Middle frontal gyrus (tissue), 1 donor: Measurements from ENCODE around the gene OMA1.
A peak's percentile ranks its signal among the peaks of the same experiment; 100 is the strongest.
"Not testable (repeated sequence)": the region's sequence is repeated elsewhere in the genome, so short reads cannot be mapped to it uniquely, and the experiment has no call there.

Experiments used
- DNase-seq: peaks from one replicate; pipeline ENCODE4 v3.0.0-alpha.2; 2015; ENCODE audit warnings: low spot score; ENCODE audit errors: extremely low spot score

Gene OMA1

DNA sequence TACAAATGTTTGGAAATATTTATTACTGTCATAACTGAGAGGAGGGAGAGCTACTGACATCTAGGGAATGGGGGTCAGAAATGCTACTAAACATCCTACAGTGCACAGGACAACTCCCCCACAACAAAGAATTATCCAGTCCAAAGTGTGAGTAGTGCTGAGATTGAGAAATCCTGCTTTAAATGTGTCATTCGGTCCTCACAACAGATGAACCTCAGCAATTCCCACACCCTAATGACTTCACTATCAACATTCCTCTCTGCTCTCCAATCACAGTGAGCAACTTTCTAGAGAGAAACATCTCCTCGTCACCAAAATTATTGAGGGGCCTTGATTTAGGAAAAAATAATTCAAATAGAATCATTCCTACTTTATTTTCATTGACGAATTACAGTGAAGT is 18.0 kb downstream of the OMA1 start:
- DNase-seq: no peak

DNA sequence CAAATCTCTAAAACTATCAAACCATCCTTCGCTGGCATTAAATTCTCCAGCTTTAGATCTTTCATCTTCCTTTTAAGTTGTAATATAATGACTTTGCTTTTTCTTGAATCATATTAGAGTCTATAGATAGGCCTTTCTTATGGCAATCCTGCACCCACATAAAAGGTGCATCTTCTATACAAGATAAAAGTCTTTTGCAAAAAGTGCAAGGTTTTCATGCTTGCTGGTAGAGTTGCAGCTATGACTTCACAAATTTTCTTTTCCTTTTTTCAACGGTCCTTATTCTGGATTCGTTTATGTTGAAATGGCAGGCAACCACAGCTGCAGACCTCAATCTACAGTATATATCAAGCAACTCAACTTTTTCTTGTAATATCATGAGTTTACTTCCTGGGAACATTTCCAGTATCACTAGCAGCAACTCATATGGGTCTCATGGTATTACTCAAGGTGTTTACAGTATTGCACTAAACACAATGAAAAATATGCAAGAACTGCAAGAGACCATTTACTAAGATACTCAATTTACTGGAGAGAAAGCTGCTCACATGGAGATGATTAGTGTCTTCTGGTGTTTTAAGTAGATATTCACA is 22.1 kb downstream of the OMA1 start:
- no peak for DNase-seq

DNA sequence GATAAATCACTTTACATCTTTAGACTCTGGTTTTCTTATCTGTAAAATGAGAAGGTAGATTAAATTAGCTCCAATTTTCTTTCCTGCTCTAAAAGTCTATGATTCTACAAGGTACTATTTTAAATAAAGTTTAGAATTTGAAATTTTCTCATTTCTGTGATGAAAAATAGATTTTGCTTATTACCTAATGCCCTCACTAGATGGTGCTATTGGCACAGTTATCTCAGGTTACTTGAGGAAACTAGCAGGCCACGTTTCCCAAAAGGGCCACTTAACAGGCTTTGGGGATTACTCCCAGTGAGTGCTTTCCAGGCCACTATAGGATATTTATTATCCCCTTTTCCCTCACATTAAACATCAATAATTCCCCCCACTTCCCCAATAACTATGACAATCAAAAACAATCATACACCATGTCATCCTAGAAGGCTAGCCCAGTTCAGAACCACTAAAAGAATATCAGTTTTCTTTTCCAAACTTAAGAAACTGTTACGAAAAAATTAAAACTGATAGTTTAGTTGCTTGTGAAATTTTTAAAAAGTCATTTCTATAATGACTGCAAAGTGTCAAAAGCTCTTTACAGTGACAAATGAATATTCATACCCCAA is 30.6 kb downstream of the OMA1 start:
- DNase-seq: peak; percentile 37

DNA sequence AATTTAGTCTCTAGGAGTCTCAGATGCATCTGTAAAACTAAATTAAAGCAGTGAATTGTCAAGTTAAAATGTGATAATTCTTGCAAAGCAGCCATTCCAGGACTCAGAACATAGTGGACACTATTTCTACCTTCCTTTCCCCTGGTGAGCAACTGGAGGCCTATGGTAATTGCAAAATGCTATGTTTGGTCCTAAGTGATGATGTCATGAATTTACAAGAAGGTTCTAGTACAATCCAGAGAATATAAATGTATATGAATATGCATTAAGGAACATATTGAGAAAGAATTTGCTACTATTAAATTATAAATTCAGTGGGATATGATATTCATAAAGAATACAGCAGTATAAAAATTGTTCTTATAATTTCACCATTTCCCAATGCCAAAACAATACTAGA is 32.6 kb downstream of the OMA1 start:
- no peak for DNase-seq

DNA sequence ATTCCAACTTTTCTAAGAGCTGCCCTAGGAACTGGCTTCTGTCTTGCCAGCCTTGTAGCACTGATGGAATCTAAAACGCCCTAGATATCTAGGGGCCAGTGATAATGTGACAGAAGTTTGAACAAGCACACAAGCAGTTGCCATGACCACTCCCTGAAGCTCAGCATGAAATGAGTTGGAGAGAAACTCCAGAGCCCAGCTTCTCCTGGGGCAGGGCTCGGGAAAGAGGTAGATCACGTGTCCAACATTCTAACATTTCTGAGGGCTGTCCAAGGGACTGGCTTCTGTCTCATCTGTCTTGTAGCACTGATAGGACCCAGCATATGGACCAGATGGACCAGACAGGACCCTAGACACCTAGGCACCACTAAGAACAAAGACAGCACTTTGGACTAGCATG is 37.9 kb downstream of the OMA1 start:
- no peak for DNase-seq

DNA sequence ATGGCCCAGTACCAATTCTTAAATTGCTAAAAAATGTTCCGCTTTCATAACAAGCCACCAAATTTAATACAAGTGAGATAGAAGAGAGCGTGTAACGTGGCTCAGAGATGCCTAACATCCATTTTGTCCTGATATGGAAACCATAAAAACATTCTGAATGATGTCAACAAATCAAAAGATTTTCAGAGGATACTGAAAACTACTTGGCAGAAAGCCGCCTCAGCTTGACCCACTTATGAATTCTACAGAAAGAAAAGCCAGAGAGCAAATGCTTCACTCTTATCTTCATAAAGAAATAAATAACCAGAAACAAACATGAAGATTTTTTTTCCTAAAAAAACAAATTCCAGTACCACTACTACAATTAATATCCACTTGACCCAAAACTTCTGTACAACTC is 41.2 kb downstream of the OMA1 start:
- no peak for DNase-seq

DNA sequence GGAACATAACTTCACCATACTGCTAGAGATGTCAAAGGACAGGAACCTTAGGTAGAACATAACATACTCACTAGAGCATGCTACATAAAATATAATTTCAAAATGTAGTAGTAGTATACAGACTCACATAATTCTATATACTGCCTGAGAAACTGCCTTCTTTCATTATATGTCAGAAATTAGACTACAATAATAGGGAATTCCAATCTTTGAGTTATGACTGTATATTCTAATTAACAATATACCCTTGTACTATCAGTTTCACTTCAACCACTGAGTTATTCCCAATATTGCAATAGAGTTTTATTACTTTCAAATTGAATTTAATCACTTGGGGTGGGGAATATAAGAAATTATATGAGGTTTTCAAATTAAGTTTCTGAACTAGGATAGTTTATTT is 44.0 kb downstream of the OMA1 start:
- DNase-seq: no peak

DNA sequence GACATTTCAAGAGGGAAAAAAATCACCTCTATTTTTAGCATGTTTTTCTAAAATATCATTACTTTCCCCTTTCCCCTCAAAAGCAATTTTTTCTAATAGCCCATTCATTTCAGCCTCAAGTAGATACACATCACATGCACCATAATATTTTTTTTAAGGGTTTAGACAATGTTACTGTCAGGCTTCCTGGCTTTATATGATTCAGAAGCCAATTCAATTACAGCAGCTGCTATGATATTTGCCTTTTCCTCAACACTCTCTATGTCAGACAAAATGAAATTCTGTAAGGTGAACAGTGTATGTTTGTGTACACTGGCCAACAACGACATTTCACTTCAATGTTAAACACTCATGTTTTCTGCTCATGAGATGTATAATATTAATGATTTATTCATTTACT is 46.5 kb downstream of the OMA1 start:
- DNase-seq: no peak

DNA sequence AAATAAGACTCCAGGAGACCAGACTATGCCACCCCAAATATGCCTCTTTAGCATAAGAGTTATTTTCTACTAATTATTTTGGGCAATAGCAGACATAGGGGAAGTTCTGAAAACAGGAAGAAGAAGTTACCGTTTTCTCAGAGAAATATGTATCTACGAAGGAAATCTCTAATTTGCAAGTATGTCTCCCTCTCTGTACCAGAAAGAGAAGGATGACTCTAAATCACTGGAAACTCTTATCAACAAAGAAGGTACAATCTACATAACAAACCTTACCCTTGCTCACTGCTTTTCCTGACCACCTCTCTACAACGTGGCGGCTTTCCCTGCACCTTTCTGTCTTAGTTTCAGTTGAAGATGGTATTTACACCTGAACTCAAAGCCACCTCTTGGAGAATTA is 49.0 kb downstream of the OMA1 start:
- no peak for DNase-seq

DNA sequence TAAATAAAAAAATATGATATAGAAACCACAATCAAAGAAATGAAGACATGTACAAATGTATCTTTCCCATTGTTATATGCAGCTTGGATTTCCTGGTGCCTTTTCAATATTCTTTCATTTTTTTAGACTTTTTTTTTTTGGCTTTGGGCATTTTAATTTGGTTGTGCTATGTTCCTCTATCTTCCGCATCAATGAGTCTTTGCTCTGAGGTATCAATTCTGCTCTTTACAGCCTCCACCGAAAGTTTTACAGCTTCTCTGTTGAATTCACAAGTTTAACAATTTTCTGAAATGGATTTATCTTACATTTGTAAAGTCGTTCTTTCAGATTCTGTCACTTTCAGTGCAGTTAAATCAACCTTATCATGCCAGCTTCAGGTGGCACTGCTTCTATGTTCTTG is 50.5 kb downstream of the OMA1 start:
- DNase-seq: no peak

DNA sequence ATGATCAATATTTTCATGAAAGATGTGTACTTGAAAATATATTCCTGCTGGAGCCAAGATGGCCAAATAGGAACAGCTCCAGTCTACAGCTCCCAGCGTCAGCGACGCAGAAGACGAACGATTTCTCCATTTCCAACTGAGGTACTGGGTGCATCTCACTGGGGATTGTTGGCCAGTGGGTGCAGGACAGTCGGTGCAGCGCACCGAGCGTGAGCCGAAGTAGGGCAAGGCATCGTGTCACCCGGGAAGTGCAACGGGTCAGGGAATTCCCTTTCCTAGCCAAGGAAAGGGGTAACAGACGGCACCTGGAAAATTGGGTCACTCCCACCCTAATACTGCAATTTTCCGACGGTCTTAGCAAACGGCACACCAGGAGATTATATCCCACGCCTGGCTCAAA is 57.6 kb downstream of the OMA1 start:
- not testable (repeated sequence) for DNase-seq

DNA sequence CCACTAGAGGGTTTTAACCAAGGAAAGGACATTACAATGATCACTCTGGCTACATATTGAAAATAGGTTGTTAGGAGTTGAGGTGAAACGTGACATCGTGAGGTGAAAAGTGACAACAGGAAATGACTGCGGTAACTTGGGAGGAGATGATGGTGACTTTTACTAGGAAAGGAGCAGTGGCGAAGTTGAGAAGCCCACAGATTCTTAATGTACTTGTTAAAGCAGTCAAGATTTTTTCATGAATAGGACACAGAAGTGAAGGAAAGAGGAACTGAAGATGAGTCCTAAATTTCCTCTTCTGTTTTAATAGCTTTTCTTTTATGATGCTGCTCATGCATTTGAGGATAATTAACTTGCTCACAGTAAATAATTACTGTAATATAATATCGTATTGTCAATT is 59.5 kb downstream of the OMA1 start:
- DNase-seq: no peak

DNA sequence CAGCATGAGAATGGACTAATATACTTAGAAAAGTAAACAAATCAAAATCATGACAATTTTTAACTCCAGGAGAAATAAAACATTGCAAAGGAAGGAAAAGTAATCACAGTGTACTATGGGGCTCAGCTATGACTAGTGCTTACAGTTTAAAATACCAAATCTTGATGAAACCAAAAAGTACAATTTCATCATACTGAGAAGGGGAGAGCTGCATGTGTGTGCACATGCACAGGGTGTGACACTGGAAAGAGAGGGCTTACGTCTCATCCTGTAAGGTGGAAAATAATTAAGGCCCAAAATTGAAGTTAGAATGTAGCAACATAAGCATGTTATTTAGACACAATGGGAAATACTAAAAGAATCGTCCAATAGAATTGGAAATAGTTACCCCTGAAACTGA is 64.6 kb downstream of the OMA1 start:
- DNase-seq: no peak

DNA sequence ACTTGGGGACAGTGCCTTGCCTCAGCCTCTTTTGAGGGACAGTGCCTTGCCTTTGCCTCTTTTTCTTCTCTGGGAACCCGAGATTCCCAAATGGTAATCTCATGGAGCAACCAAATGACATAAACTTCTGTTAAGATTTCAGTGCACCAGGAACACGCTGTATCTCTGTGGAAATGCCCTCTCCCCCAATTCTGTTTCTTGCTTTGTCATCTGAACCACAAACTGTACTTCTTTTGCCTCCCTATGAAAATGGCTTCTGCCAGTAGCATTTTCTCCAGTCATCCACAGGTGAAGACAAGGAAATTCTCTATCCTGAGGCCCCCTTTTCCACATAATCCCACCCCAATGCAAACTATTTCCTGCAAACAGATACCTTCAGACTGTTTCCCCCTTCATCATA is 66.3 kb downstream of the OMA1 start:
- no peak for DNase-seq

DNA sequence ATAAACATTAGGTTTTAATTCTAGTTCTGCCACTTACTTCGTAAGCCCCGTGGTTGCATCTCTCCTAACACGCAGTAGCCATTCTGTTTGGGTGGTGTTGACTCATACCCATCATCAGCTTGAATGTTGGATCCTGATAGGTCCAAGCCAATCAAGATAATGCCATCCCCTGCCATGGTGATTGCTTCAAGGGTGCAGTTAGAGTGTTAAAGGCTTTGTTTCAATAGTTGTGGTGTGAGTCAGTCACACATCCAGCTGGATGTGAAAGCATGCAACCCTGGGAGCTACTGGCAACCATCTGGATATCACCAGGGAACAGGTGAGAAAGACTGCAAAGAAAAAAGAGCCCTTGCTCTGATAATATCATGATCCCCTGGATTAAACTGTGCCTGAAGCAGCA is 69.1 kb downstream of the OMA1 start:
- no peak for DNase-seq

DNA sequence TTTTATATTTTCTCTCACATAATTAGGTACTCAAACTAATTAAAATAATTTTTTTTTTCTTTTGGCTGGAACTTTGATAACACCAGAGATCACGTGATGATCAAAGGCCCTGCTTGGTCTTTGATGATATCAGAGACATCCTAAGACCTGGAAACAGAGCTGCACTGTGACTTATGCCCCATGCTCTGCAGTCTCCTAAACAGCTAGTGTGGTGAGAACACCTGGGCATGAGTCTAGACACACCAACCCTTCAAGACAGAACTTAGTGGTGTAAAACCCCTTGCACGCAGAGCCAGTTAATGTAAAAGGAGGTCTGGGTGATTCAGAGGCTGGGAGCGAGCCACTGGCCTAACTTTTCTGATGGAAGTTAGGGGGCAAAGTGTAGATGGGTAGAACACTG is 70.3 kb downstream of the OMA1 start:
- no peak for DNase-seq

DNA sequence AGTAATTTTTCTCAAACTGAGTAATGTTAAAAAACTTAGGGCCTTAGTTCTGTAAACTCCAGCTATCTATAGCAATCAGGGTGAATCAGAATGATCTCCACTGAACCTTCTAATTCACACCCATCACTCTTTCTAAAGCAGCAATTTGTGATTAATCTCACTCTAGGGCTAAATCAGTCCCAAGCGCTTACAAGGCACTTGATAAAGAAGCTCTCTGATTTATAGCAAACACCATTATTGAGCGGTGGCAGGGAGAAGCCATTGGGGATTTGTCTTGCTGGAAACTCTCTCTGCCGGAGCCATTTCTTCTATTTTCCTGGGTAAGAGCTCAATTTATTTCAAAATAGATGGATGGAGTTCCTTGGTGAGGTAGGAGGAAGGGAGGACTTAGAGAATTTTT is 77.0 kb downstream of the OMA1 start:
- DNase-seq: no peak

DNA sequence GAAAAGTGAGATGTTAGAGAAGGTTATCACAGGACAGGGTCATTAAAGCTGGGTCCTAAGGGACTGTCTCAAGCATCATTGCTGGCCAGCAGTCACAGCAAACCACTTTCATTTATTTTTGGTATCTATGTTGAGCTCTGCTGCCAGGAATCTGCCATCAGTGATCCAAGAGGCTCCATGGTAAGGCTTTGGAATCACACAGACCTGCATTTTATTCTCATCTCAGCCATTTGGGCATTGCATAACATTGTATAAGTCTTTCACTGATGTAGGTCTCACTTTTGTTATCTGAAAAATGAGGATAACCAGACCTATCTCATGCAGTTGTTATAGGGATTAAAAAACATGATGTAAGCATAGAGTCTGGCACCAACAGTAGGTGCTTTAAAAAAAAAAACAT is 77.5 kb downstream of the OMA1 start:
- no peak for DNase-seq

DNA sequence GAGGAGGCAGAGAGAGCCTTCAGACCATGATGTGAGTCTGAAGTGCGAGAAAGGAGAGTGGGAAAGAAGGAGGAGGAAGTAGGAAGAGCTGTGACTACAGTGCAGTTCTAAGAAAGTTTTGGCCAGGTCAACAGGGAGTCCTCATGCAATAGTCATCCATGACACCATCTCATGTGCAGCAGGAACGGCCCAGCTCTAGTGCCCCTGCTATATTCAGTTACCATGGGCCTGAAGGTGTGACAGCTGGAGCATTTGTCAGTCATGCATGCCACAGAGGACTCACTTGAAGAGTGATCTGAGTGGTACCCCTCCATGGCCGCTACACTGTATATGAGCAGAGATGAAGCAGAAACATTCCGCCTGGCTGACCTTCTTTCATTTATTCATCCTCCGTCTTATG is 77.9 kb downstream of the OMA1 start:
- no peak for DNase-seq

DNA sequence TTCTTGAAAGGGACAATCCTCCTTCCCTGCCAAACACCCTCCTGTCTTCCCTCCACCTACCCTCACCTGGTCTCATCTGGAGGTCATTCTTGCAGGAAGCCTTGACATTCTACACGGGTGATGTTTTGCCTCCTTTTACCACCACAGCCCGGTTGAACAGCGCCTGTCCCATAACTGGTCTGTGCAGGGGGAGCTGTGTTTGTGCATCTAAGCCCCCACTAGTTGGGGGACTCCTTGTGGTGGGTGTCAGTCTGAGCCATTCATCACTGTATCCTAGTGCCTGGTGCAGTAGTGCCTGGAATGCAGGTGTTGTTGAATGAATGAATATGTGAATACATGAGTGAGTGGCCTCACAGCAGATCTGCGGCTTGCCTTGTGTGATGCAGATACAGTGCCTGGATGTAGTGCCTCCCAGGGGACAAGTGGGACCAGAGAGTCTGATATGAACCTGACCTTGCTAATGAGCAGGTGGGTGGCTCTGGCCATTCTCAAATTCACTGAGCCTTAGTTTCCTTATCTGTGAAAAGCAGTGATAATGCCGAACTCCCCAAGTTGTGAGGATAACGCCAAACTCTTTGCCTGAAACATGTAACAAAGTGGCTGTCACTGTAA is 79.8 kb downstream of the OMA1 start:
- no peak for DNase-seq

DNA sequence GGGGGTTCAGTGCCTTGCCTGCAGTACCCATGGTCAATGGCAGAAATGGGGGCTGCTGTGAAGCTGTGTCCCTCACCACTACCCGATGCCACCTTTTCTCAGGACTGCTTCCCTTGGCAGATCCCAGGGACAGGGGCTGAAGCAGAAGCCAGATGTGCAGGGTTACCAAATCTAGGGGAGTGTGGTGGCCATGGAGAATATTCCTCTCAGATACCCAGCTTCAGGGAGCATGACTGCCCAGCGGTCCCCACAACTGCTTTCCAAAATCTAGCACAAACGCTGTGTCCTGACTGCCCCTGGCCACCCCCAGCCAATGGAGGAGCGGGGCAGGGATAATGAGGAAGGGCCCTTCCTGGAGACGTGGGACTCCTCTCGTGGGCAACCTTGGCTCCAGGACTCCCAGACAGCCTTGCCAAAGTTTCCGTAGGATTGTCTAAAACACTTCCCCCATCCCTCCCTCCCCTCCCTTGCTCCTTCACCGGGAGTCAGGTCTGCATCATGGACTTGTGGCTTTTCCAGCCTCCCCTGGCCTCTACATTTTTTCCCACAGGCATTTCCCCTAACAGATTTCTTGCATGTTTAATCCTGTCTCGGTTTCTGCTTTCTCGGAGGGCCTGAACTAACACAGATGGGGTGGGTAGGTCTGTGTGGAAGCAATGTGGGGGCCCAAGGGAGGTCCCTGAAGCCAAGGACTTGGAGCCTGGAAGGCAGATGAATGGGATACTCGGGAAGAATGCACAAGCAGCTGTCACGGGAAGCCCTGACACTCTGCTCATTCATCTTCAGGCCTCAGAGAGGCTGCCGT is 80.5 kb downstream of the OMA1 start:
- no peak for DNase-seq

DNA sequence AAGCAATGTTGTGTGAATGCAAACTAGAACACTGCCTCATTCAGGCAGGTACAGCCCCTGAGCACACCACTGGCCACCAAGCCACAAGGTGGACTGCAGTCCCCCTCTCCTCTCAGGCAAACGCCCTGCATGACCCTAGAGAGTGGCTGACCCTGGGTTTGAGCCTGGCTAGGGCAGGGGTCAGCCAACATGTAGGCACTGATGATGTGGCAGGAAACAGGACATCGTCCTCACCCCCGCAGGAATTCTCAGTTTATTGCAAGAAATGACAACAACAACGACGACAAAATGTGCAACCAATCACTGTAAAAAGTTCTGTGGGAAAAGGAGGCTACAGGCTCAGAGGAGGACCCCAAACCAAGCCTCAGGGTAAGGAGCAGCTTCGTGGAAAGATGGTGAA is 81.3 kb downstream of the OMA1 start:
- no peak for DNase-seq

DNA sequence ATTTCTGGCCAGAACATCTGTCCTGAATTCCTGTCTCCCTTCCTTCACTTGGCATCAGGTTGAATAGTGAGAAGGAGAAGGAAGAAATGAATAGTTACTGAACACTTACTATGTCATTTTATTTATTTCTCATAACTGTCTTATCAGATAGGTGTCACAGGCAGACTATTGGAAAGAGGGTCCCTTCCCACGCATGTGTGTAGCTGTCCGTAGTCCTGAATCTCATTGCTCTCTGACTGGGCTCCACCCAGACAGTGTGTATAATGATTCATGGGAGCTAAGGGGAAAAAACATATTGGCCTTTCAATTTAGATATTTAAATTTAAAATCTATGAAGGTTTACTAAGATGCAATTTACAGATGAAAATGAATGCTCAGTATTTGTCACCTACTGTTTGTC is 86.1 kb downstream of the OMA1 start:
- no peak for DNase-seq
